ENCODE results near the gene METTL16. TPM values are rescaled to one million over a fixed set of nuclear protein-coding genes. Genes with fewer than 3 reads are reported as not detected.

METTL16 gene
- total and polyA plus RNA-seq, 2 experiments from 2014 or later = 14.7 to 19.3 TPM

- no peak for TF ChIP-seq CTCF (IDR thresholded peaks at IDR 0.05; ENCODE audit: poor library complexity)
- no peak for TF ChIP-seq EZH2 (IDR thresholded peaks at IDR 0.05; ENCODE audit: borderline replicate concordance)
- TF ChIP-seq EZH2phosphoT487 (IDR thresholded peaks at IDR 0.05; ENCODE audit: low read depth, severe bottlenecking, unreplicated experiment) = no peak
- WGBS (ENCODE audit: low lambda C conversion rate, missing lambda C conversion rate) = 97% methylated on average over 3 of the region's 3 CpGs
- H4K20me1 ChIP-seq (ENCODE audit: insufficient read depth, poor library complexity, severe bottlenecking) = no peaks in the 10 kb centered on the region
- no peaks in the 10 kb centered on the region for H3K36me3 ChIP-seq (replicated peaks; ENCODE audit: insufficient read depth, low read depth)
- H3K4me3 ChIP-seq = no peak overlapping the region
- no peak overlapping the region for H3K4me2 ChIP-seq
- no peaks in the 10 kb centered on the region for H3K4me1 ChIP-seq (ENCODE audit: insufficient read depth)
- no peaks in the 10 kb centered on the region for H3K79me2 ChIP-seq
- H3K9me3 ChIP-seq (ENCODE audit: low read depth) = no peaks in the 10 kb centered on the region
- H3K27me3 ChIP-seq = no peaks in the 10 kb centered on the region
- H2AFZ ChIP-seq = no peak overlapping the region
- no peak overlapping the region for H3K27ac ChIP-seq
- no peak for DNase-seq (ENCODE audit: low spot score)
- no peaks in the 10 kb centered on the region for H3K9me2 ChIP-seq (replicated peaks; ENCODE audit: insufficient read depth)
Measured at GRCh38 chr17:2456475-2456874, 55.2 kb downstream of the METTL16 start.

- no peak for TF ChIP-seq EZH2 (IDR thresholded peaks at IDR 0.05; ENCODE audit: borderline replicate concordance)
- TF ChIP-seq CTCF (IDR thresholded peaks at IDR 0.05; ENCODE audit: poor library complexity) = no peak
- no peak for TF ChIP-seq EZH2phosphoT487 (IDR thresholded peaks at IDR 0.05; ENCODE audit: low read depth, severe bottlenecking, unreplicated experiment)
- DNase-seq (ENCODE audit: low spot score) = no peak
- Histone ChIP-seq H3K36me3 (replicated peaks; ENCODE audit: insufficient read depth, low read depth) (no peaks in the 10 kb centered on the region), H3K27ac (no peak overlapping the region), H3K79me2 (no peaks in the 10 kb centered on the region), H3K4me3 (no peak overlapping the region), H4K20me1 (ENCODE audit: insufficient read depth, poor library complexity, severe bottlenecking) (no peaks in the 10 kb centered on the region), H3K4me2 (no peak overlapping the region), H2AFZ (no peak overlapping the region), H3K9me3 (ENCODE audit: low read depth) (no peaks in the 10 kb centered on the region), H3K27me3 (no peaks in the 10 kb centered on the region), H3K4me1 (ENCODE audit: insufficient read depth) (no peaks in the 10 kb centered on the region), H3K9me2 (replicated peaks; ENCODE audit: insufficient read depth) (no peaks in the 10 kb centered on the region)
- 96% methylated on average over 3 of the region's 3 CpGs for WGBS (ENCODE audit: low lambda C conversion rate, missing lambda C conversion rate)
Measured at GRCh38 chr17:2455956-2456355, 55.7 kb downstream of the METTL16 start.

- H3K36me3 ChIP-seq (replicated peaks; ENCODE audit: insufficient read depth, low read depth) = no peaks in the 10 kb centered on the region
- TF ChIP-seq CTCF (IDR thresholded peaks at IDR 0.05; ENCODE audit: poor library complexity) = no peak
- no peak for TF ChIP-seq EZH2phosphoT487 (IDR thresholded peaks at IDR 0.05; ENCODE audit: low read depth, severe bottlenecking, unreplicated experiment)
- TF ChIP-seq EZH2 (IDR thresholded peaks at IDR 0.05; ENCODE audit: borderline replicate concordance) = no peak
- no peak overlapping the region for H3K27ac ChIP-seq
- no peaks in the 10 kb centered on the region for H3K27me3 ChIP-seq
- H3K4me1 ChIP-seq (ENCODE audit: insufficient read depth) = no peaks in the 10 kb centered on the region
- WGBS (ENCODE audit: low lambda C conversion rate, missing lambda C conversion rate) = 92% methylated on average over 3 of the region's 3 CpGs
- H3K79me2 ChIP-seq = no peaks in the 10 kb centered on the region
- H3K4me3 ChIP-seq = no peak overlapping the region
- no peaks in the 10 kb centered on the region for H3K9me2 ChIP-seq (replicated peaks; ENCODE audit: insufficient read depth)
- no peaks in the 10 kb centered on the region for H4K20me1 ChIP-seq (ENCODE audit: insufficient read depth, poor library complexity, severe bottlenecking)
- no peaks in the 10 kb centered on the region for H3K9me3 ChIP-seq (ENCODE audit: low read depth)
- H2AFZ ChIP-seq = no peak overlapping the region
- no peak for DNase-seq (ENCODE audit: low spot score)
- no peak overlapping the region for H3K4me2 ChIP-seq
Measured at GRCh38 chr17:2453866-2454265, 57.8 kb downstream of the METTL16 start.

GRCh38 chr17:2453325-2453724 lies 58.4 kb downstream of the METTL16 start:
- no peaks in the 10 kb centered on the region for H3K27me3 ChIP-seq
- no peak for TF ChIP-seq CTCF (IDR thresholded peaks at IDR 0.05; ENCODE audit: poor library complexity)
- TF ChIP-seq EZH2 (IDR thresholded peaks at IDR 0.05; ENCODE audit: borderline replicate concordance) = no peak
- no peak for TF ChIP-seq EZH2phosphoT487 (IDR thresholded peaks at IDR 0.05; ENCODE audit: low read depth, severe bottlenecking, unreplicated experiment)
- no peak overlapping the region for H3K4me3 ChIP-seq
- no peaks in the 10 kb centered on the region for H3K4me1 ChIP-seq (ENCODE audit: insufficient read depth)
- no peak for DNase-seq (ENCODE audit: low spot score)
- H2AFZ ChIP-seq = no peak overlapping the region
- H4K20me1 ChIP-seq (ENCODE audit: insufficient read depth, poor library complexity, severe bottlenecking) = no peaks in the 10 kb centered on the region
- H3K9me2 ChIP-seq (replicated peaks; ENCODE audit: insufficient read depth) = no peaks in the 10 kb centered on the region
- WGBS (ENCODE audit: low lambda C conversion rate, missing lambda C conversion rate) = 96% methylated on average over 6 of the region's 6 CpGs
- H3K36me3 ChIP-seq (replicated peaks; ENCODE audit: insufficient read depth, low read depth) = no peaks in the 10 kb centered on the region
- no peak overlapping the region for H3K27ac ChIP-seq
- no peaks in the 10 kb centered on the region for H3K79me2 ChIP-seq
- H3K4me2 ChIP-seq = no peak overlapping the region
- H3K9me3 ChIP-seq (ENCODE audit: low read depth) = no peaks in the 10 kb centered on the region
